Liver (tissue), 9 donors: ENCODE measurements around the gene RHOT2. TPM values are rescaled to one million over a fixed set of nuclear protein-coding genes. Genes with fewer than 3 reads are reported as not detected.

Experiments
- DNase-seq: peaks from one replicate; pipeline ENCODE4 v3.0.0-alpha.2; 2017; ENCODE audit warnings: low spot score
- H3K27ac ChIP-seq, 2 donors: one replicate each; pipeline ENCODE4 v1.7.0; 2013; ENCODE audit warnings: inconsistent platforms in 2 of 2, low read length in 2 of 2, control low read depth in 1 of 2, low read depth in 1 of 2, mild to moderate bottlenecking in 1 of 2
- H3K27me3 ChIP-seq, 4 donors: one replicate each; pipeline versions ENCODE4 v1.6.1 to v1.7.0; 2013; ENCODE audit warnings: low read length in 3 of 4, inconsistent platforms in 1 of 4, mild to moderate bottlenecking in 1 of 4, moderate library complexity in 1 of 4; ENCODE audit not compliant: control insufficient read depth in 4 of 4, insufficient read depth in 4 of 4
- H3K36me3 ChIP-seq, 4 donors: one replicate each; pipeline versions ENCODE4 v1.6.1 to v1.7.0; 2013; ENCODE audit warnings: low read length in 3 of 4, mild to moderate bottlenecking in 3 of 4, low read depth in 1 of 4, moderate library complexity in 1 of 4; ENCODE audit not compliant: control insufficient read depth in 4 of 4, insufficient read depth in 3 of 4
- H3K4me1 ChIP-seq, 4 donors: one replicate each; pipeline versions ENCODE4 v1.6.1 to v1.7.0; 2013; ENCODE audit warnings: low read length in 3 of 4, mild to moderate bottlenecking in 3 of 4, moderate library complexity in 1 of 4; ENCODE audit not compliant: control insufficient read depth in 4 of 4, insufficient read depth in 4 of 4
- H3K4me3 ChIP-seq, 3 donors: one replicate each; pipeline versions ENCODE4 v1.6.1 to v1.7.0; 2013; ENCODE audit warnings: low read length in 3 of 3, control low read depth in 1 of 3, low read depth in 1 of 3, mild to moderate bottlenecking in 1 of 3
- H3K9ac ChIP-seq, 2 donors: one replicate each; pipeline ENCODE4 v1.7.0; 2013; ENCODE audit warnings: low read length in 2 of 2, mild to moderate bottlenecking in 2 of 2, moderate library complexity in 2 of 2, control low read depth in 1 of 2, low read depth in 1 of 2
- H3K9me3 ChIP-seq, 4 donors: one replicate each; pipeline versions ENCODE4 v1.6.1 to v1.7.0; 2013; ENCODE audit warnings: low read length in 3 of 4; ENCODE audit not compliant: control insufficient read depth in 4 of 4
- ATF3 ChIP-seq: IDR thresholded peaks from 2 replicates; pipeline ENCODE4 v1.6.1; 2016; ENCODE audit warnings: antibody characterized with exemption
- CTCF ChIP-seq: fragments of 150-350 bp; IDR thresholded peaks from 2 replicates; pipeline ENCODE4 v1.5.1; 2017; ENCODE audit warnings: improper control_type of control experiment, low read depth, low read length; ENCODE audit not compliant: missing input control
- EGR1 ChIP-seq, 2 donors: IDR thresholded peaks; 2 replicates each; pipeline ENCODE4 v1.6.1; 2016 to 2018; ENCODE audit warnings: antibody characterized with exemption in 2 of 2, low read depth in 2 of 2
- FOXA1 ChIP-seq: IDR thresholded peaks from 2 replicates; pipeline ENCODE4 v1.6.1; 2016; ENCODE audit warnings: antibody characterized with exemption
- FOXA2 ChIP-seq: IDR thresholded peaks from 2 replicates; pipeline ENCODE4 v1.6.1; 2016; ENCODE audit warnings: antibody characterized with exemption
- HNF4A ChIP-seq, 2 donors: conservative IDR thresholded peaks; 2 replicates each; pipeline ENCODE4 v1.6.1; 2016; ENCODE audit warnings: antibody characterized with exemption in 2 of 2, mild to moderate bottlenecking in 2 of 2
- HNF4G ChIP-seq: IDR thresholded peaks from 2 replicates; pipeline ENCODE4 v1.6.1; 2016; ENCODE audit warnings: antibody characterized with exemption
- JUND ChIP-seq, 2 donors: IDR thresholded peaks; 2 replicates each; pipeline ENCODE4 v1.6.1; 2016; ENCODE audit warnings: antibody characterized with exemption in 2 of 2
- MAX ChIP-seq: IDR thresholded peaks from 2 replicates; pipeline ENCODE4 v1.6.1; 2016; ENCODE audit warnings: antibody characterized with exemption
- RAD21 ChIP-seq, 2 donors: IDR thresholded peaks; 2 replicates each; pipeline ENCODE4 v1.6.1; 2016; ENCODE audit warnings: antibody characterized with exemption in 2 of 2, mild to moderate bottlenecking in 2 of 2
- REST ChIP-seq: IDR thresholded peaks from 2 replicates; pipeline ENCODE4 v1.6.1; 2016; ENCODE audit warnings: antibody characterized with exemption, mild to moderate bottlenecking
- RXRA ChIP-seq, 2 donors: IDR thresholded peaks; 2 replicates each; pipeline ENCODE4 v1.6.1; 2017 to 2018; ENCODE audit warnings: antibody characterized with exemption in 2 of 2, mild to moderate bottlenecking in 1 of 2
- TAF1 ChIP-seq: conservative IDR thresholded peaks from 2 replicates; pipeline ENCODE4 v1.6.1; 2016; ENCODE audit warnings: antibody characterized with exemption, mild to moderate bottlenecking
- YY1 ChIP-seq: IDR thresholded peaks from 2 replicates; pipeline ENCODE4 v1.6.1; 2016; ENCODE audit warnings: antibody characterized with exemption, mild to moderate bottlenecking
- ZBTB33 ChIP-seq: IDR thresholded peaks from 2 replicates; pipeline ENCODE4 v1.6.1; 2016; ENCODE audit warnings: antibody characterized with exemption
- WGBS: extraction: QIAGEN DNeasy Blood & Tissue Kit; methylation state at CpG from one replicate; pipeline ENCODE4 v1.1.7; 2013; 5-methylcytosine and 5-hydroxymethylcytosine counted together
- polyA plus RNA-seq, 2 donors: library from polyadenylated mRNA; stranded (reverse) in 1 of 2; unstranded in 1 of 2; fragments of 200-250 nt in 1 of 2; fragments of >200 nt in 1 of 2; fragmentation: Nextera tagmentation in 1 of 2; extraction: Ambion mirVana in 1 of 2; gene quantifications; one replicate each; pipeline versions ENCODE4 v1.2.1 to v1.2.3, GENCODE V29; 2013 to 2015
- total RNA-seq, 2 donors: library from RNA; depleted of rRNA; stranded (reverse); fragments of >200 nt; gene quantifications; one replicate each; pipeline ENCODE4 v1.2.3, GENCODE V29; 2014
- donor health status: healthy.
- donor health status: healthy.
- donor health status: healthy.
- donor health status: healthy.
- donor health status: healthy.

Gene RHOT2
- total and polyA plus RNA-seq, 4 donors, result 20.8 to 37.9 (median 34.3) TPM

- TF ChIP-seq FOXA2, result no peak
- no peak for TF ChIP-seq RAD21 (IDR thresholded peaks at IDR 0.05)
Observed at GRCh38 chr16:716200-716568, 48.3 kb downstream of the RHOT2 start (continued).

GRCh38 chr16:716768-717325 is 48.9 kb downstream of the RHOT2 start:
- H3K4me3 ChIP-seq, result no peak overlapping the region
- H3K4me1 ChIP-seq, result peaks cover 25 to 44% (median 35%) of the 10 kb centered on the region in 4 donors
- no peak for TF ChIP-seq FOXA1
- TF ChIP-seq HNF4G, result no peak
- TF ChIP-seq TAF1, result no peak
- TF ChIP-seq JUND (IDR thresholded peaks at IDR 0.05), result no peak
- TF ChIP-seq REST, result no peak
- no peak overlapping the region for H3K9ac ChIP-seq
- no peaks in the 10 kb centered on the region for H3K9me3 ChIP-seq
- H3K27ac ChIP-seq, result no peak overlapping the region
- H3K27me3 ChIP-seq, result no peaks in the 10 kb centered on the region
- DNase-seq, result no peak
- peaks cover 0 to 2% (median 0%) of the 10 kb centered on the region in 4 donors for H3K36me3 ChIP-seq
- WGBS, result 90% methylated on average over 29 of the region's 29 CpGs

GRCh38 chr16:717450-718245 is 49.7 kb downstream of the RHOT2 start:
- H3K9ac ChIP-seq, result no peak overlapping the region
- no peak for DNase-seq
- H3K27ac ChIP-seq, result no peak overlapping the region
- TF ChIP-seq CTCF (no peak), JUND (IDR thresholded peaks at IDR 0.05) (no peak), FOXA2 (no peak), ZBTB33 (no peak), TAF1 (no peak), YY1 (no peak), FOXA1 (no peak), HNF4G (no peak), MAX (no peak), RXRA (IDR thresholded peaks at IDR 0.05) (no peak), EGR1 (IDR thresholded peaks at IDR 0.05; ENCODE audit: low read depth in 2 of 2) (no peak), RAD21 (IDR thresholded peaks at IDR 0.05) (no peak), REST (no peak), ATF3 (no peak), HNF4A (conservative IDR thresholded peaks at IDR 0.05) (no peak)
- peaks cover 0 to 2% (median 0%) of the 10 kb centered on the region in 4 donors for H3K36me3 ChIP-seq
- H3K4me1 ChIP-seq, result peaks cover 25 to 46% (median 37%) of the 10 kb centered on the region in 4 donors
- H3K4me3 ChIP-seq, result no peak overlapping the region
- 83% methylated on average over 32 of the region's 32 CpGs for WGBS
- no peaks in the 10 kb centered on the region for H3K27me3 ChIP-seq
- H3K9me3 ChIP-seq, result no peaks in the 10 kb centered on the region
